HG03342 (cell line): ENCODE measurements around the gene PTPRD.

Source experiments
- ATAC-seq: cut with Tn5 transposase; IDR thresholded peaks from one replicate; pipeline ENCODE4 v1.9.1; 2021; ENCODE audit warnings: mild to moderate bottlenecking, moderate library complexity; ENCODE audit not compliant: unreplicated experiment

Gene PTPRD

DNA sequence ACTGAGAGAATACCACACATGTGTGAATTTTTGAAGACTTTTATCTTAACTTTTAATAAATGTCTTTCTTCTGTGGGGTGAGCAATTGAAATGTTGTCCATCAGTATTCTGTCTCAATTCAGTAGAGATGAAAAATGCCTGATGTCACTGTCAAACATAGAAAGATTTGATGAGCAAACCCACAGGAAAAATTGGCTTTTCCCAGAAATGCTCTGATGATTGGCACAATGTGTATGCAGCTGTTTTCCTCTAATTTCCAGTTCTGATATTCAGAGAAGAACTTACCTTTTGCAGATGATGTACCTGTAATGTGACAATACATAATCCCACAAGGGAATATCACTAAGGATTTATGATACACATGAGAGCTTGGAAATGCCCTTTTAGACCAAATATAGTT, 340.0 kb downstream of the PTPRD start:
- no peak for ATAC-seq

DNA sequence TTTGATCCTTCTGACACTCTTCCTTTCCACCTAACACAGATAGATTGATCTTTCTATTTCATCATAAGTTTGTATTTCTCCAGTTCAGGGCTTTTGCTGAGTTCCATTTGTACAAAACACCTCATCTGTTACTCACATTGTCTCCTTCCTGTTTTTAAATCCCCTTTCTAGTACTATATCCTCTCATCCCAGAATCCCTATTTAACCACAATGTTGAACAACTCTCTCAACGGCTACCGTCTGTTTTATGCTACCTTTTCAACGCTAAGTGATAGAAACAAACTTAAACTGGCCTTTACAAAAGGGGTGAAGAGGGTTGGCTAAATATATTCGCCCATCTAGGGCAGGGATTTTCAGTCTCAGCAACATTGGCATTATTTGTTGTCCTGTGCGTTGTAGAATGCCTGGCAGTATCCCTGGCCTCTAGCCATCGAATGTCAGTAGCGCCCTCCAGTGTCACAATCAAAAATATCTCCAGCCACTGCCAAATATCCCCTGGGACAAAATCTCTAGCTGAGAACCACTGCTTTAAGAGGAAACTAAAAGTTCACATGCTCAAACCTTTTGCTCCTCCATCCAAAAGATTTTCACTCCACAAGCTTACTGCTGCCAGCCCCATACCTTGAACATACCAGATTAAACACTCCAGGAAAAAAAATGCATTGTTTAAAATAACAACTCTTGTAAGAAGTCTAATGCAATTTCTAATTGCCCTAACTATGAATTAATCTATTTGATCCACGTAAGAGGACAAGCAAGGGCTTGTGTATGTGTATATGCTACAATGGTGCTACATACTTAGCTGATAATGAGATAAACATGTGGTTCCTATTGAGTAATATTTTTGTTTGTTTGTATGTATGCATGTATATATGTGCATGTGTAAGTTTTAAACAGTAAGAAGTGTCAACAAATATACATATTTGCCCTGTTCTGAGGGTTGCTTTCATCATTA, 344.0 kb downstream of the PTPRD start:
- ATAC-seq, result no peak

DNA sequence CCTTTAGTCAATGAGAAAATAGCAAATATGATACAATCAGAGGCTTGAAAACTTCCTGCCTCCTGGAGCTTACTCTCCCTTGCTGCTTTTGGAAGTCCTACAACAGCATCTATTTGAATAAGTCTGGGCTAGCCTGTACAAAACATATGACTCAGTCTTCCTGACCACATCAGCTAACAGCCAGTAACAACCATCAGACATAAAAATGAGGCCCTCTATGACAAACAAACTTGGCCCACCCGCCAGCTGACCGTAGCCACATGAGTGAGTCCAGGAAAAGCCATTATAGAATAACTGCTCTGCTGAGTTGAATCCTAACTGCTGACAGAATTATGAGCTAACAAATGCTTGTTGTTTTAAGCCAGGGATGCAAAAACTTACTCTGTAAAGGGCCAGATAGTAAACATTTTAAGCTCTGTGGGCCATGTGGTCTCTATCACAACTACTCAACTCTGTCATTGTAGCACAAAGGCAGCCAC, 347.6 kb downstream of the PTPRD start:
- ATAC-seq, result no peak

DNA sequence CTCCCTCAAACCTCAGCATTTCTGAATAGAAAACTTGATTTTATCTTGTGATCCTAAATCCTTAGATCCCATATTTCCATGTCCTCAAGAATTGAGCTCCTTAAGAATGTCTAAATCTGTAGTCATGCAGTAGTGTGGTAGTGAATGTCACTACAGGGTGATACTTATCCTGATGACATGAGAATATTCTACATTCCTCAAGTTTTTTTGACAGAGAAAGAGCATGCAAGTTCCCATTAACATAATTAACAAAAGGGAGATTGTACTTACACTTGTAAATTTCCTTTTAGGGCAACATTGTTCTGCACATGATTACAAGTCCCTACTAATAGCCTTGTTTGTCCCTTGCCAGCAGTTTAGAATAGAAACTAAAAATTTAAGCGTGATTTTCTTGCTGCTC, 352.3 kb downstream of the PTPRD start:
- no peak for ATAC-seq

DNA sequence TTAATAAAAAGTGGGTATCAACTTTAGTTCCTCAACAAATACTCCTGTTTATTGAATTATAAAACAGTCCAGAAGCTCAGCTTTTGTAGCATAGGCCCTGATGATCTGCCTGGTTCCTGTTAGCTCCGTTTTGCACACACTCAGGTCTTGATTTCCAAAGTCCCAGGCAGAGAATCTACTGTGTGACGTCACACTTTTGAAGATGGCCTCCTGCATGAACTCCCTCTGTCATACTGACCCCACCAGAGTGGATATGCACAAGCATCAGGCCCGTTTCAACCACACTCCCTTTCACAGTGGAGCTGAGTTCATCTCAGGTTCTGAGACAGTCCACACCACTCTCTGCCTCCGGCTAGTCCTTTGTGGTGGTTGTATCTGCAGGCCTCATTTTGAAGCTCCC, 353.1 kb downstream of the PTPRD start:
- no peak for ATAC-seq

DNA sequence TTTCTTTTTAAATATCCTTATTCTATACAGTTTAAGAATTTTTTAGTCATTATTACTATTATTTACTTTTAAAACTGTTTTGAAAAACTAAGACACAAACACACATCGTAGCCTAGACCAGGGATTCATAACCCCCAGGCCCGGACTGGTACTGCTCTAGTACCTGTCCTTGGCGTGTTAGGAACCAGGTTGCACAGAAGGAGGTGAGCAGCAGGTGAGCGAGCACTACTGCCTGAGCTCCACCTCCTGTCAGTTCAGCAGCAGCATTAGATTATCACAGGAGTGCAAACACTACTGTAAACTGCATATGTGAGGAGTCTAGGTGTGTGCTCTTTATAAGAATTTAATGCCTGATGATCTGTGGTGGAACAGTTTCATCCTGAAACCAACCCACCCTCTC, 357.0 kb downstream of the PTPRD start:
- ATAC-seq, result no peak

DNA sequence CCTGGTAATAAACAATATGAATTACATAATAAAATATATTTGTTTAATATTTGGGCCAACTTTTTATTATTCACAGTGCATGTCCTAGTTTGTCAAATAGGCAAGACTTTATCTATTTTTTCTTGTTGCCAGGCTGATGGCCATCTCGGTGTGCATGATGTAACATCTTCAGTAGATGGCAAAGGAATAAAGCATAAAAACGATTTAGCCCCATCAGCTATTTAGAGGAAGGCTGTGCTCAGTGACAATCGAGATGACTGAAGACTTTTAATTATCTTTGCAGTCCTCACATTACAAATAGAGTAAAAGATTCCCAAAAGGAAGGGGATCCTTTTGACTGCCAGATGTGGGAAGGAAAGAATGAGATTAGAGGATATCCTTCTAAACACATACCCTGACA, 358.5 kb downstream of the PTPRD start:
- no peak for ATAC-seq

DNA sequence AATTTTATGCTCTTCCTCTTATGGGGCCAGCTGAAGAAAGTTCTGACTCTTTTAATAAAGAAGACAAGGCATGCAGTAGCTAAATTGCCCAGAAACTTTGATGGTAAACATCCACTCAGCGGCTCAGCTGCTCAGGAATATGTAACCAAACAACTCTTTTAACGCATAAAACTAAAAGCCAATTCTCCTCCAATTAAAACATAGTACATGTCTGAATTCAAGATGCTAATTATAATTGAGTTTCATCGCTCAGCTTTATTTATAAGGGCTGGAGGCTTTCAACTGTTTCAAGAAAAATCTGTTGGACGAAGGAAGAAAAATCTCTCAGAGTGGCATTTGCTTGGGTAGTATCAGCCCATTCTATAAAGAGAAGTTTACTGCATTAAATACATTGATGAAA, 359.5 kb downstream of the PTPRD start:
- no peak for ATAC-seq

DNA sequence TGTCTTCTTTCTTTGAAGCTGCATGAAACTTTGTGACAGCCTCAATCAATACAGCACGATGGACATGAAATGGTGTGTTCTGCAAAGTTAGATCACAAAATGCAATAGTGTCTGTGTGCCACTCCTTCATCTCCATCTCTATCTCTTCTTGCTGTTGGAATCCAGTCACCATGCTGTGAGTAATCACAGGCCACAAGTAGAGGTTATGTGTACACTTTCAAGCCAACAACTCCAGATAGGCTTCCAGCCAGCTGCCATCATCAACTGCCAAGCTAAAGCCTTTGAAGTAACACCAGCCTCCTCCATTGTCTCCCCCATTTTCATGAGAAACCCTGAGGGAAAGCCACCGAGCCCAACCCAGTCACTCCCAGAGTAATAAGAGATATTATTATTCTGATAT, 360.6 kb downstream of the PTPRD start:
- ATAC-seq, result no peak

DNA sequence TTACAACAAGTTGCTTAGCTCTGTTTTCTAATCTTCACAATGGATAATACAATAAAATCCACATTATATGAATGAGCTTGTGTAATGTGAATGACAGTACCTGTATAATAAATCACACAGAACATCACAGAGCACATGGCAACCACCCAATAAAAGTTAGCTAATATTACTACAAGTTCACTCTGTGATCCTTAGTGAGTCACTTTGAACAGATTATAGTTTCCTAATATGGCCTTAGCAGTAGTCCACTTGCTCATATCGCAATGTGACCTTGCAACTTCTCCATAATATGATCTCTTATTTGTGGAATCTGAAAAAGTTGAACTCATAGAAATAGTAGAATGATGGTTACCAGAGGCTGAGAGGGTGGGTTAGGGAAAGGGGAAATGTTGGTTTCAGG, 361.3 kb downstream of the PTPRD start:
- ATAC-seq, result no peak

DNA sequence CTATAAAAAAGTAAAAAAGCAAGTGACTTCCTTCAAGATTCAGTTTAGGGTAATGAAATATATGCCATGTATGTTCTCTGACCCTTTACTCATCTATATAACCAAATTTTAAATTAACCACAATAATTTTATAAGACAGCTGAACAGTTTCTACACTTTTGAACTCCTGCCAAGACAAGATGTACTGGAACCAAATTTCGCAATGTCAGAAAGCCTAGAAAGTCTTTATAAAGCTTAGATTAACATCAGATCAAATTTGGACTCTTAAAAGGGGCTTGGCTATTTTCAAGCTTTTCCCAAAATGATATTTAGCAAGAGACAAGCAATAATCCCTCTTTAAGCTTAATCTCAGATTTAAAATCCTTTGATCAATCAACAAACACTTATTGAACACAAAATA, 362.6 kb downstream of the PTPRD start:
- no peak for ATAC-seq

DNA sequence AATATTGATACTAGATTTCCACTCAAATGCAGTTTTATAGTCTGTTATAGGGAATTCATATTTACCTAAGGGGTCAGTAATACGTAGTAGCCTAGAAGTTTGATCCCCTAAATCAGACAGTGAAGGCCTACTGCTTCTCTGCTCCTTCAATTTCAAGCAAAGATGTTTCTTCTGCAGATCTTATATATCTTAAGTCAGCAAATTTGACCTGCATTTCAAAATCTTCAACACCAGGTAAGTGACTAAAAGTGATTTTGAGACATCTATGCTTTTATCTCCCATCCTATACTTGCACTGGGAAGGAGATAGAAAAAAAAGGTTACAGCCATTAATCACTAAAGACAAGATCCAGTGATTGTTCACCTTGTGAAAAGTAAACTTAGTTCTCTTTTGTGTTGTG, 363.9 kb downstream of the PTPRD start:
- ATAC-seq, result no peak

DNA sequence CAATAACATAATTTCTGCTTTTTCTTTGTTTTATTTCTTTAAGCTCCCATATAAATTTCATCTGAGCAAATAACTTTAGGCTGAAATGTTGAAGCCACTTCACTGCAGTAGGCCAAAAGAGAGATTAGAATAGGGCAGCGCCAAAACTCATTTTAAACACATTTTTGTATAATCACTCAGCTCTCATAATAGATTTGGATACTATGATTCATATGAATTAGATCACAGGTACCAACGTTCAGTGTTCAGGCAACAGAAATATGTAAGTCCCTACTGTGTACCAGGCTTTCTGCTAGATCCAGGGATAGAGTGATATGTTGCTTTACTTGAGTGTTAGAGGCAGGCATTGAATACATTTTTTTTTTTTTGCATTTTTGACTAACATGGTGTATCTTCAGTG, 370.5 kb downstream of the PTPRD start:
- no peak for ATAC-seq

DNA sequence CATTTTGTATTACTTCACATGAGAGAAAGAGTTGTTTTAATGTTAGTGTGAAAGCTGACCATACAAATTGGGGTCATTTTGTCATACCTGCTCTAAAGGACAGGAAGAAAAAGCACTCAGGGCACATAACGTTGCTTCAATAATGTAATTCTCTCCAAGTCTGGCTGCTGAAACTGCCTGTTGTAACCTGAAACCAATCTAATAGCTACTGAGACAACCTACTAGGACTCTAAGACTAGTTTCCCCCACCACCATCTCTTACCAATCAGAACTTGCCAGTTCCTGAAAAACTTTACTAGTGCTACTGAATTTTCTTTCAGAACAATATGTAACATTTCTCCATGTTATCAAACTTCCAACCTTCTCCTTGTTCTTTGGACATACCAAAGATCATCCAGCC, 374.7 kb downstream of the PTPRD start:
- ATAC-seq, result no peak

DNA sequence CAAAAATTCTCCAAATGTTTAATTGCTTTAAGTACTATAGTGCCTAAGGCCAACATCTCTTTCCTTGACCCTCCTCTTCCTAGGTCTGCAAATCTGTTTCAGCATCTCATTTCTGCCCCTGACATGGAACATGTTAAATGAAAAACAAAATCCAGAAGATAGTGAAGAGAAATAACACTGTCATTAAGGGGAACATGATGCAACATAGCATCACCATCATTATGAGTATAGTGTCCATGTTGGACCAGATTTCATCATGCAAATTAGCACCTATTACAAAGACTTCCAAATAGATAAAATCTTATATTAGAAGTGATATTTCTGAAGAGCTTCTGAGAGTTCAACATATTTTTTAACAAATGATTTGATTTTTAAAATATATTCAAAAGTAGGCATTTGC, 375.2 kb downstream of the PTPRD start:
- no peak for ATAC-seq

DNA sequence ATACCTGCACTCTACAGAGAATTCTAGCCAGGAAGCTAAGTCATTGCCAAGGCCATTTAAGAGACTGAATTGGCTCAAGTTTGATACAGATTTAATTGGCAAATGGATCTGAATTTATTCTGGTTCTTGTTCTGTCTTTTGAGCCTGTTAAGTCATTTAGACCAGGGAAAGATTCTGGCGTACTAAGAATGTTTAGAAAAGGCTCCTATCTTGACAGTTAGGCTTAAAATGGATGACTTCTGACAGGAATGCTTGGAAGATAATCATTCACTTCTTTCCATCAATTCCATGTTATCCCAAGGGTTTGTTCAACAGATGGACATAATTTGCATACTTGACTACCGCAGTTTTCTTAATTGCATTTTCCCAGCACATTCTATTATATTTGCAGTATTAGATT, 376.6 kb downstream of the PTPRD start:
- ATAC-seq, result no peak

DNA sequence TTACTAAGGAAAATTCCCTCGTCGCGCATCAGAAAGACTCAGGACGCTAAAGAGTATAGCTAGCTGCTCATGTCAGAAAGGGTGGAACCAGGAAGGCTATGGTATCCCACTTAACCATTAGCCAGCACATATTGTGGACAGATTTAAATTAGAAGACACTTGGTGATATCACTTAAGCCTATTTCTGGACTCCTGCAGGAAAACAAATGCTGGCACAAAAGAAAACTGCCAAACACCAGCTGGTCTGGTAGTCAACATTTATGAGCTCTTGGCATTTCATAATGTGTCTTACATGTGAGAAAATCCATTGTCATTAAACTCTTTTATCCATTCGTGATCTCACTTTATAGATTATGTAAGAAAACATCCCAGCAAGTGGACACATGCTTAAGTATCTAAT, 377.4 kb downstream of the PTPRD start:
- ATAC-seq, result no peak

DNA sequence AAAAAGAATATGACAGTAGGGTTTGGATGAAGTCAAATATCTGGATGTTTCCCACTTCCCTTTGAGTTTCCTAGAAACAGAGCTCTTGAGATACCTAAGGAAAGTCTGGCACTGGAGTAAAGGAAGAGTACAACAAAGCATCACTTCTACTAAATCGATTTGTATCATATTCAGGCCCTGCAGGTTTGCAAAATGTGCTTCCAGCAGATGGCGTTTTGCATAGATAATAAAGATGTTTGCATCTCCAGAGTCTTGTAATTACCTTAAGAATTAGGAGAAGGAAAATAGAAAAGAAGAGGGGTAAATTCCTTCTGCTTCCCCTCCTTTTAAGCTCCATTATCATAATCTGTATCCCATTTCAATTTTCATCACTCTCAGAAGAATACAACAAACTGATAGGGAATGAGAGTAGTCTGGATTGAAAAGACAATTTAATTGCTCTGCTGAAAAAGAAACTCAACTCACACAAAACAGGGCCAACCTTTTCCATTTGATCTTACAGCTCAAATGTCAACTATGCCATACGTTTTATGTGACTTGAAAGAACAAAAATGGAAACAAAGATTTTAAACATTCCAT, 380.4 kb downstream of the PTPRD start:
- no peak for ATAC-seq

DNA sequence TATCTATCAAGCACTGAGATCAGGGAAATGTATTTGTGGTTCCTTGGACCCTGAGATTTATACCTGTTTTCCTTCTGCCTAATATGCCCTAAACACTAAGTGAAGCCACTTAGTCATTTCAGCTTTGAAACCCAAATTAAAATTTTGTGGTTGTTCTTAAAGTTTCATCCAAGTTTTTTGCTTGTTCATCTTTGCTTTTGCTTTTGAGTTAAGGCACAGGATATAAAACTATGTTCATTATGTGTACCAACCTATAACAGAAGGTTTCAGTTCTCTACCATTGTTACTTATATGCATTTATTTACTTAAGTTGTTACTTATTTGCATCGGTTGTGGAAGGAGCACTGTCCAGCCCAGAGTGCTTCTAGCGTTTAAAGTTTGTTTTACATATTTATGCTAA, 382.3 kb downstream of the PTPRD start:
- no peak for ATAC-seq

DNA sequence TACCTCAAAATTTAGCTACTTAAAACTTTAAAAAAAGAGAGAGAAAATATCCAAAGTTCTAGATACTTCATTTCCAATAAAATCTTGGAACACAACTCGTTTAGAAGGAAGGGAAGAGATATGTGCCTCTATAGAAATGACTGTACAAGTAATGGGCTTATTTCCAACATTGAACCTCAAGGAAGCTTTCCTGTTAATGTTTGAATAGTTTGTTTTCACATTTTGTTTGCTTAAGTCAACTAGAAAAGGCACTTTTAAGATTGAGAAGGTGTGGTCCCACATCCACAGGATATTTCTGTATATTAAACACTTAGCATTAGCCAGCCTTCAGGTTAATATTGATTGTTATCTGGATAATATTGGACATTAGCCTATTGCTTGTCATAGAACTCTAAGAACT, 384.7 kb downstream of the PTPRD start:
- ATAC-seq, result no peak

DNA sequence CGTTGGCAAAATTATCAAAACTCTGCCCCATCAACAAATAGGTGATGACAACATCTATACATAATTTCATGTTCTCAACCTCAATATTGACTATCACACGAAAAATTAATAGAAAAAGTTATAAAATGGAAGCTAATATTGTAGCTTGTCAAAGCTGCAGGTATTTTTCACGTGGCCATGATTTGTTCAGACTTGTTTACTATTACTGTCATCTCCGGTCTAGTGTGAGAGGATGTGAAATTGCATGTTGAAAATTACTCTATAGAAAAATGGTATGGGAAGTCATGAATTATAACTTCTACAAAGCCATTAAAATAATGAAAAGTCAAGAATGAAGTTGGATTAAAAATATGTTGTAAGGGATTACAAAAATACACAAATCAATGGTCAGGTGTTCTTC, 385.8 kb downstream of the PTPRD start:
- ATAC-seq, result no peak

DNA sequence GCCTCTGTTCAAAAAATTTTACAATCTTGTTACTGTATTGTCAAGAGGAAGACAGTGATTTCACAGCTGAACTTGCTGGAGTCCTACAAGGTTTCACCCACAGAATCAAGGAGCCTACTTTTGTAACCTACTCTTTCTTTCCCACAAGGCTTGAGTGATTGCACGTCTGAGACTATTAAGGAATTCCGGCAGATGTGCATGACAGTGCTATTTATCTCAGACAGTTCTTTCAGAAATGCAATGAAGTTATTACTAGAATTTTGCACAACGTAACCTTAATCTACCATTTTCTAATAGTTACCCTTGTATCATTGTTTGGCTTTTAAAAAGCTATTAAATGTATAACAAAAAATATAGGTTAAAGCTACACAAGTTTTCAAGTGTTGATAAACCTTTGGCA, 400.1 kb downstream of the PTPRD start:
- ATAC-seq, result no peak

DNA sequence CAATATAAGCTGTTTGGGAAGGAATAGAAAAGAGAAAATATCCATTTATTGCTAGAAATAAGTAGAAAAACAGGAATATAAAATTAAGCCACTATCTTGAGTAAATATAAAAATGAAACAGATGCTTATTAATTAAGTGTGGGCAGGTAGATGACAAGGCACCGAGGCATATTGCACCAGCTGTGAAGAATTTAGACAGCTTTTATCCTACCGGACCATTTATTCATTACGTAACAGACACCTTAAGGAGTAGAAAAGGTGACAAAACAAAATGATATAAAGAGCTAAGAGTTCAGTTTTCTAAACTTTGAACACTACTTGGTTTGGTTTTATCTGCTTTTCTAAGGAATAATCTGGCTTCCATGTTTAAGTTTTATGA, 404.1 kb downstream of the PTPRD start:
- no peak for ATAC-seq
